Right cardiac atrium (tissue), 5 donors: ENCODE measurements around the gene YLPM1. TPM values are rescaled to one million over a fixed set of nuclear protein-coding genes. Genes with fewer than 3 reads are reported as not detected.

ENCODE experiments used
- ATAC-seq, 2 donors: fragments of 200-7000 bp; cut with Tn5 transposase; one replicate each; pipeline versions ENCODE4 v1.8.0 to v1.9.1; 2020; ENCODE audit warnings: moderate library complexity in 2 of 2, mild to moderate bottlenecking in 1 of 2
- DNase-seq, 3 donors: peaks; one replicate each; pipeline ENCODE4 v3.0.0-alpha.2; 2020
- H3K27ac ChIP-seq: one replicate; pipeline ENCODE4 v1.5.1; 2013; ENCODE audit warnings: mild to moderate bottlenecking, low read length, control low read depth, moderate library complexity
- H3K27me3 ChIP-seq: one replicate; pipeline ENCODE4 v1.6.1; 2013; ENCODE audit not compliant: control insufficient read depth, insufficient read depth
- H3K4me1 ChIP-seq: one replicate; pipeline ENCODE4 v1.6.1; 2013; ENCODE audit warnings: low read length; ENCODE audit not compliant: control insufficient read depth, insufficient read depth
- H3K4me3 ChIP-seq: one replicate; pipeline ENCODE4 v1.5.1; 2013; ENCODE audit warnings: low read length, control low read depth
- H3K9me3 ChIP-seq: one replicate; pipeline ENCODE4 v1.6.1; 2013; ENCODE audit warnings: low read length; ENCODE audit not compliant: control insufficient read depth
- WGBS: extraction: QIAGEN DNeasy Blood & Tissue Kit; methylation state at CpG from one replicate; pipeline ENCODE4 v1.1.7; 2013; 5-methylcytosine and 5-hydroxymethylcytosine counted together
- intact Hi-C, 4 donors: fragments of 100-400 bp; cut with DNase I; formaldehyde crosslinking; loops; one replicate each; pipeline versions ENCODE4 v1.11.0 to v1.14.0; 2022 to 2023
- polyA plus RNA-seq: library from polyadenylated mRNA; stranded (reverse); fragments of 200-250 nt; gene quantifications from one replicate; pipeline ENCODE4 v1.2.3, GENCODE V29; 2013
- total RNA-seq, 4 donors: library from RNA; stranded (reverse); fragmentation: NEBNext Ultra II Directional; extraction: Animal tissue kit (Norgen Biotek cat#: 25700); gene quantifications; one replicate each; pipeline ENCODE4 v1.2.1, GENCODE V29; 2021
- donor health status: healthy with polysubstance abuse.
- donor health status: DM: no; HTN: yes; CAD: no.
- donor health status: DM: no; HTN: no; CAD: no.
- donor health status: DM: no; HTN: yes; CAD: no; lungs with severe emphysema.
- donor health status: DM: yes; HTN: yes; CAD: no.

Gene YLPM1
- total and polyA plus RNA-seq, 5 donors = 15.5 to 36.3 (median 32.6) TPM

DNA sequence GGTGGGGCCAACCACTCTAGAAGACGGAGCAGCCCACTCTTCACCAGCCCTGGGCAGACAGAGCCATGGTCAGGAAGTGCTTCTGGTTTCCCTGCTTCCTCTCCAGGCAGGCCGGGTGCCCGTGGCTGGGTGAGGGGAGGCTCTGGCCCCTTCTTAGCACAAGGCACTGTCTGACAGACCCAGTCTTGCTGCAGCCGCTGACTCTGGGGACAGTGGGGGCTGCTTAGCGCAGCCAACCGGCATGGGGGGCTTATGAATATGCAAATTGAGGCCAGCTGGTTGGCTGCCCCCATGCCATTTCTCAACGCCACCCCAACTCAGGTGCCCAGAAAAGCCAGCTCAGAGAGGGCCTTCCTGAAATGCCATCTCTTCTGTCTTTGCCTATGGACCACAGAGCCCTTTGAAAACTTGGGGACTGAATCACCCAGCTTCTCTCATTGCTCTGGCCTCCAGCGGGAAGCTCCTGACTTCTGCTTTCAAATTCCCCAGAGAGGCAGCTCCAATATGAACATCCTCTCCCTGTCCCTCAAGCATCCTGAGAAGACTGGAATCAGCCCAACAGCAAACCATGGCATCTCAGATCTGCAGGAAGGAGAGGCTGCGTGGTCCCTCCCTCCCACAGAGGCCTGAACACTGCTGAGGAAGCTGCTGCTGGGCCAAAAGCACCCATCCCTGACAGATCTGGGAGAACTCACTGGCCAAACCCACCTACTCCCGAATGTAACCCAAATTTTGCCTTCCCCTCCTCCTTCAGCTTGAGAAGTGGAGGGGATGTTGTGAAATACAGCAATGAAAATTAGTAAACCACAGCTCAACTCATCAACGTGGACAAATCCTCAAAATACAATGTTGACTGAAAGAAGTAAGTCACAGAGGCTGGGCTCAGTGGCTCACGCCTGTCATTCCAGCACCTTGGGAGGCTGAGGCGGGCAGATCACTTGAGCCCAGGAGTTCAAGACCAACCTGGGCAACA lies 113.1 kb downstream of the YLPM1 start, which contains the start of gene PROX2:
TSS of gene PROX2 (minus strand) at position 205 of the 973 bp plus-strand sequence. CDS start 12,311 bp downstream, outside the sequence.
- H3K27me3 ChIP-seq = no peaks in the 10 kb centered on the region
- no peak for DNase-seq
- H3K9me3 ChIP-seq = no peaks in the 10 kb centered on the region
- H3K4me3 ChIP-seq = no peak within 1 kb of the TSS
- intact Hi-C loops = no loop called here
- ATAC-seq = peak in 1 of 2 donors; percentile 18
- H3K4me1 ChIP-seq = no peaks in the 10 kb centered on the region
- WGBS = 47% methylated on average over 13 of the region's 13 CpGs
- no peak within 1 kb of the TSS for H3K27ac ChIP-seq

DNA sequence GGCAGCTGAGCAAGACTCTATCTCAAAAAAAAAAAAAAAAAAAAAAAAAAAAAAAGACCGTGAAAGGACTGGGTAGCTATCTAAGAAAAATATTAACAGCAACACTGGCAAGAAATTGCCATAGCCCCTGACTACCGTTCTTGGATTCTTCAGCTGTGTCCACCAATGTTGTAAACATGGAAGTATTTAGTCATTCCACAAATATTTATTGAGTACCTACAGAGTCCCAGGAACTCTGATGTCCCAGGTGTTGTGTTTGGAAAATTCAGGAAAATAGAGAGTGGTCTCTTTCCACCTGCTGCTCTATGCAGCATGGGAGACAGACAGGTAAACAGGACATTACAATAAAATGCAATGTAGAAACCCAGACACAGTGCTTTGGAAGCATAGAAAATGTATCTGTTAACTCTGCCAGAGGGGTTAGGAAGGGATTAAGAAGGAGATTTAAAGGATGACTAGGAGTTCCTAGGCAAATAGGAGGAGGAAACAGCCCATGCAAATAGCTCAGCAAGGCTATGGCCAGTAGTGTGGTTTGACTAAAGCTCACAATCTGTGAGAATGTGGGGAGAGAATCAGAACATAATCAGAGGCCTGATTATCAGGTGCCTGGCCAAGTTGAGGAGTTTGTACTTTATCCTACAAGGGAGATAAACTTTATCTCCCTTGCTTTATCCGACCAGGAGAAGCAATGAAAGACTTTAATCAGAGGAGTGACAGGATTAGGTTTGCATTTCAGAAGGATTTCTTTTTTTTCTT lies 116.5 kb downstream of the YLPM1 start:
- no peak overlapping the region for H3K4me3 ChIP-seq
- intact Hi-C loops = no loop called here

GRCh38 chr14:74881431-74882102 lies 118.5 kb downstream of the YLPM1 start, which contains the start of gene DLST:
Gene DLST, plus strand, starts transcription at chr14:74881916. Its CDS starts 38 bp downstream, at chr14:74881954.
- peaks cover 17% of the 10 kb centered on the region for H3K4me1 ChIP-seq
- ATAC-seq = peak; percentile 99
- no peaks in the 10 kb centered on the region for H3K27me3 ChIP-seq
- intact Hi-C loops = no loop called here
- WGBS = under 1% methylated on average over 53 of the region's 53 CpGs
- DNase-seq = peak; percentile 86 to 95 (median 95)
- no peaks in the 10 kb centered on the region for H3K9me3 ChIP-seq
- peak within 1 kb of the TSS; percentile 97 for H3K27ac ChIP-seq
- peak within 1 kb of the TSS; percentile 79 for H3K4me3 ChIP-seq

More for the DNA sequence above, 116.5 kb downstream of the YLPM1 start:
- H3K27ac ChIP-seq = no peak overlapping the region
- H3K9me3 ChIP-seq = no peaks in the 10 kb centered on the region
- ATAC-seq = no peak
- no peaks in the 10 kb centered on the region for H3K27me3 ChIP-seq
- DNase-seq = no peak
- H3K4me1 ChIP-seq = peaks cover 10% of the 10 kb centered on the region
- 64% methylated on average over 3 of the region's 3 CpGs for WGBS

DNA sequence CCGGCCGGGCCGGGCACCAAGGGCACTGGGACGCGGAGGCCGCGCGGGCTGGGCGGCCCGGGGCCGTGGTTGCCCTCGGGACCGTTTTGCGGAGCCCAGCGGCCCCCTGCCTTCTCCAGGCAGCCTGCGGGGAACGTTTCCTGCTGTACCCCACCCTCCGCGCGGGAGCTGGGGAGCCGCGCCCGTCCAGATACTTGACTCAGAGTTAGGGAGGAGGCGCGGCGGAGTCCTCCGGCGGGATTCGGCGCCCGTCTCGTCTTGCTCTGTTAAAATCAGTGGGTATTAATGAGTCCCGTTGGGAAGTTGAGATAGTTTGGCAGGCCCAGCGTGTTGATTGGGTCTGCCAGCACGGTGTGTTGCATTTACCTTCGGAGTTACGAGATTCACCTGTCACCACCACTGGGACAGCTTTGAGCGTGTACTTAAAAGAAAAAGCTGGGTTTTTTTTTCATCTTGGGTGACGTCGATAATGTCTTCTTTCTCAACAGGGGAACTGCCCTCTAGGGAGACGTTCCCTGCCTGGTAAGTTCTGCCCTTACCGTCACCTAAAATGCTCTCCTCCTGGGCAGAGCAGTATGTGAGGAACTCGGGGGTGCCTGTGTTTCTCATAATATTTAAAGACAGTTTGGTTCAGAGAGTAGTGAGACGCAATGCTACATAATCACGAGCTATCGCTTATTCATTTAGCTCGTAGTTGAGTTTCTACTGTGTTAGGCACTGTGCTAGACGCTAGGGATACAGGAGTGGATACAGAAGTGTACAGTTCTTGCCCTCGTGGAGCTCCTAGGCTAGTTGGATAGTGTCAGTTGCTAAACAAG lies 119.2 kb downstream of the YLPM1 start:
- no peaks in the 10 kb centered on the region for H3K9me3 ChIP-seq
- H3K4me3 ChIP-seq = peak overlapping the region; percentile 79
- intact Hi-C loops = no loop called here
- peak; percentile 69 to 80 (median 74) for DNase-seq
- ATAC-seq = peak; percentile 36 to 70
- 1% methylated on average over 49 of the region's 49 CpGs for WGBS
- H3K27me3 ChIP-seq = no peaks in the 10 kb centered on the region
- H3K27ac ChIP-seq = peak overlapping the region; percentile 97
- peaks cover 17% of the 10 kb centered on the region for H3K4me1 ChIP-seq

Other genes starting within 250 kb of the YLPM1 start
- 10 to 100 TPM; 13.9 to 46.0 (median 23.5) TPM for gene LTBP2, start 151.1 kb upstream of the YLPM1 start, total RNA-seq
- gene LTBP2, start 151.1 kb upstream of the YLPM1 start, polyA plus RNA-seq = 3.4 TPM
- 10 to 100 TPM; 22.2 to 25.4 (median 23.3) TPM for gene AREL1, start 50.2 kb upstream of the YLPM1 start, total RNA-seq
- 8.2 TPM for gene AREL1, start 50.2 kb upstream of the YLPM1 start, polyA plus RNA-seq
- gene FCF1, start 50.2 kb upstream of the YLPM1 start, total RNA-seq = 10 to 100 TPM; 29.3 to 38.8 (median 38.1) TPM
- 13.7 TPM for gene FCF1, start 50.2 kb upstream of the YLPM1 start, polyA plus RNA-seq
- not detected for gene PROX2, start 112.8 kb downstream of the YLPM1 start, total RNA-seq
- gene PROX2, start 112.8 kb downstream of the YLPM1 start, polyA plus RNA-seq = not detected
- 100 to 1,000 TPM; 121 to 148 (median 144) TPM for gene DLST, start 118.6 kb downstream of the YLPM1 start, total RNA-seq
- 87.6 TPM for gene DLST, start 118.6 kb downstream of the YLPM1 start, polyA plus RNA-seq
- 10 to 100 TPM; 13.9 to 20.7 (median 17.3) TPM for gene RPS6KL1, start 159.9 kb downstream of the YLPM1 start, total RNA-seq
- 10.5 TPM for gene RPS6KL1, start 159.9 kb downstream of the YLPM1 start, polyA plus RNA-seq
- gene PGF, start 192.3 kb downstream of the YLPM1 start, total RNA-seq = 1 to 10 TPM; 2.9 to 5.9 (median 4.1) TPM
- 4.3 TPM for gene PGF, start 192.3 kb downstream of the YLPM1 start, polyA plus RNA-seq
- 10 to 100 TPM; 29.4 to 39.9 (median 35.9) TPM for gene EIF2B2, start 239.6 kb downstream of the YLPM1 start, total RNA-seq
- 25.9 TPM for gene EIF2B2, start 239.6 kb downstream of the YLPM1 start, polyA plus RNA-seq